ENCODE measurements around the gene SPIRE2. TPM values are rescaled to one million over a fixed set of nuclear protein-coding genes. Genes with fewer than 3 reads are reported as not detected.

The SPIRE2 gene
- total RNA-seq, 2 donors from 2014 or later: 0.90 to 1.8 TPM

DNA sequence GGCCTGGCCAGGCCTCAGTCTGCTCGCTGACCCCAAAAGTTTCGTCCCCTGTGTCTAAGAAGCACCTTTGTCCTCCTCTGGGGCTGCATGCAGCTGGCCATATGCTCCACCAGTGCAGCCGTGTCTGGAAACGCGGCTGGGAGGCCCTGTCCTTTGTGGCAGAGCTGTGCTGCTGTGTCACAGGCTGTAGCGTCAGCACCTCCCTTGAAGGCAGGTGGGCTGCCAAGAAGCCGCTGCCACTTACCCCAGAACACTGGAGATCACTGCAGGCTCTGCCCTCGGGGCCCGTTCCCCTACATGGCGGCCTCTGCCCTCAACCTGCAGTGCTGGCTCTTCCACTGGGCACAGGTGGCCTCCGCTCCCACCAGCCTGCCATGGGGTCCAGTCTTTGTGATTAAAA, 74.7 kb downstream of the SPIRE2 start:
- H3K4me3 ChIP-seq: no peak overlapping the region
- H3K27ac ChIP-seq: no peak overlapping the region
- no peak for DNase-seq (ENCODE audit: low spot score)
- no peaks in the 10 kb centered on the region for H3K9me3 ChIP-seq
- TF ChIP-seq, protein P1, sequence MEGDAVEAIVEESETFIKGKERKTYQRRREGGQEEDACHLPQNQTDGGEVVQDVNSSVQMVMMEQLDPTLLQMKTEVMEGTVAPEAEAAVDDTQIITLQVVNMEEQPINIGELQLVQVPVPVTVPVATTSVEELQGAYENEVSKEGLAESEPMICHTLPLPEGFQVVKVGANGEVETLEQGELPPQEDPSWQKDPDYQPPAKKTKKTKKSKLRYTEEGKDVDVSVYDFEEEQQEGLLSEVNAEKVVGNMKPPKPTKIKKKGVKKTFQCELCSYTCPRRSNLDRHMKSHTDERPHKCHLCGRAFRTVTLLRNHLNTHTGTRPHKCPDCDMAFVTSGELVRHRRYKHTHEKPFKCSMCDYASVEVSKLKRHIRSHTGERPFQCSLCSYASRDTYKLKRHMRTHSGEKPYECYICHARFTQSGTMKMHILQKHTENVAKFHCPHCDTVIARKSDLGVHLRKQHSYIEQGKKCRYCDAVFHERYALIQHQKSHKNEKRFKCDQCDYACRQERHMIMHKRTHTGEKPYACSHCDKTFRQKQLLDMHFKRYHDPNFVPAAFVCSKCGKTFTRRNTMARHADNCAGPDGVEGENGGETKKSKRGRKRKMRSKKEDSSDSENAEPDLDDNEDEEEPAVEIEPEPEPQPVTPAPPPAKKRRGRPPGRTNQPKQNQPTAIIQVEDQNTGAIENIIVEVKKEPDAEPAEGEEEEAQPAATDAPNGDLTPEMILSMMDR (IDR thresholded peaks at IDR 0.05): no peak
- H3K27me3 ChIP-seq: no peaks in the 10 kb centered on the region
- no peaks in the 10 kb centered on the region for H3K4me1 ChIP-seq
- peaks cover 80% of the 10 kb centered on the region for H3K36me3 ChIP-seq

DNA sequence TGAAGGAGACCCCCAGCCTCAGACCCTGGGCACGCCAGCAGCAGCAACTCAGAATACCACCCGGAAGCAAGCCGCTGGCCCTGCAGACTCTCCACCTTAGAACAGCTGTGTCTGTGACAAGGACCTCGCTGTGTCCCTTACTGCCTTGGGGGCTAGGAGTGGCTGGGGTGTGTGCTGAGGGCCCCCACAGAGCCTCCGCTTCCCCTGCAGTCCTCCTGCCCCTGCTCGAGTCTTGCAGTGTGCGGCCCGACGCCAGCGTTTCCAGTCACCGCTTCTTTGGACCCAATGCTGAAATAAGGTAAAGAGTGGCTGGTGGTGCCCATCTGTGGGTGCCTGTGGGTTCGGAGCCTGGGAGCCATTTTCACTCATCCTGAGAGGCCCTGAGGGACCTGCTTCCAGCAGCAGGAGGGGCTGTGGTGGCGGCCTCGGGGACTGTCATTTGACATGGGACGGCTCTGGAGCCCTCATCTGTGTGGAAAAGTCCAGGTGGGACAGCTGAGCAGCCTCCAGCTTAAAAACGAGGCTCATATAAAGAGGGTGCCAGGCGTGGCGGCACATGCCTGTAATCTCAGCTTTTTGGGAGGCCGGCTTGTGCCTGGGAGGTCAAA, 75.7 kb downstream of the SPIRE2 start:
- Histone ChIP-seq H3K4me1 (no peaks in the 10 kb centered on the region), H3K36me3 (peaks cover 78% of the 10 kb centered on the region), H3K4me3 (no peak overlapping the region), H3K27me3 (no peaks in the 10 kb centered on the region), H3K27ac (no peak overlapping the region), H3K9me3 (no peaks in the 10 kb centered on the region)
- no peak for DNase-seq (ENCODE audit: low spot score)
- TF ChIP-seq, protein P1 (IDR thresholded peaks at IDR 0.05): no peak

DNA sequence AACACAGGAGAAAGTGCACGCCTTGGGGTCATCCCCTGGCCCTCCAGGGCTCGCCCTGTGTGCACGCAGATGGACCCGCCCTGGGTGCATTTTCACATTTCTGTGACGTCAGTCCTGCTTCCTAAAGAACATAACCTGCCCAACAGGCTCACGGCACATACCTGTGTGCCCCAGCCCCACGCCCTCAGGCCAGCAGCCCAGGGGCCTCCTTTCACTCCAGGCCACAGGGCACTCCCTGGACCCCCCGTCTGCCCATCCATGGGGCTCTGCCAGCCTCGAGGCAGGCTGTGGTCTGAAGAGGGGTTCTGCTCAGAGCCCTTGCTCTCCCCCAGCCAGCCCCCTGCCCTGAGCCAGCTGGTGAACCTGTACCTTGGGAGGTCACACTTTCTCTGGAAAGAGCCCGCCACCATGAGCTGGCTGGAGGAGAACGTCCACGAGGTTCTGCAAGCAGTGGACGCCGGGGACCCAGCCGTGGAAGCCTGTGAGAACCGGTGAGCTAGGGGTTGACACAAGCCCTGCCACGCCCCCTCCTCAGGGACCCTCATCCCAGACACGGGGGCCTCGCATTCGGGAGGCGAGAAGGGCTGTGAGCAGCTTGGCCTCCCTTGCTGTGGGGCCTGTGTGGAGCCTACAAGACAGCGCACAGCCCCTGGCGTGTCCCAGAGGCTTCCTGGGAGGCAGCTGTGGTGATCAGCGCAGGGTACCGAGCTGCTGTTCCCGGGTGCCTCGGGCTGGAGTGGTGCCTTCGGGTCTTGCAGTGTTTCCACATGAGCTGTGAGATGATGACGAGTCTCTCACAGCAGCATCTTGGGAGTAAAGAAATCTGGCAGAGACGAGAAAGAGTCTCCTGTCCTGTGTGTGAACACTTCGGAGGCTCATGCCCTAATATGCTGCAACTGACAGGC, 76.6 kb downstream of the SPIRE2 start:
- no peak for DNase-seq (ENCODE audit: low spot score)
- H3K27me3 ChIP-seq: no peaks in the 10 kb centered on the region
- TF ChIP-seq, protein P1 (IDR thresholded peaks at IDR 0.05): no peak

DNA sequence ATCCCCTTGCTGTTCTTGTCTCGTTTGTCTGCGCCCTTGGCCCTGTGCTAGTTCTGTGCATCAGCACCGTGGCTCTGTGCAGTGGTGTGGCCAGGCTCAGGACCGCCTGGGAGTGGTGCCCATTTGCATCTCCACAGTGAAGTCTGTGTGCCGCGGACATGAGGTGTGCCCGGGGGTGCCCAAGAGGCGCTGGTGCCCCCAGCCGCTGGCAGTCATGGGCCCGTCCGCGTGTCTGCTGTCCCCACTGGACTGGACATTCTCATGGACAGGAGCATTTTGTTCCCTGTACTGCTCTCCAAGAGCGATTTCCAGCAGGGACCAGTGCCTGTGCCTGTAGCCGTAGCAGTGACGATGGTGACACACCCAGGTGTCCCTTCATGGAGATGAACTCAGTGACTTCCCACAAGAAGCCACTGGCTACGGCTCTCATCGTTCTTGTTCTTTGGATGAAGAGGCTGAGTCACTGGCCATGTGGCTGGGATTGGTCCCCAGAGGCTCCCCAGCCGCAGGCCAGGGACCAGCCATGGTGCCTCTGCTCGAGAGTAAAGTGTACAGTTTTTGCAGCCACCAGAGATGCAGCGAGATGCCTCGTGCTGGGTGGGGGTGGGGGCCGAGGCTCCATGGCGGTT, 77.3 kb downstream of the SPIRE2 start:
- Histone ChIP-seq H3K4me1 (peaks cover 0 to 11% of the 10 kb centered on the region in 2 donors), H3K9me3 (no peaks in the 10 kb centered on the region), H3K27me3 (no peaks in the 10 kb centered on the region), H3K4me3 (no peak overlapping the region), H3K27ac (no peak overlapping the region), H3K36me3 (peaks cover 72% of the 10 kb centered on the region)
- no peak for DNase-seq (ENCODE audit: low spot score)
- TF ChIP-seq, protein P1 (IDR thresholded peaks at IDR 0.05): no peak

More for the DNA sequence above, 76.6 kb downstream of the SPIRE2 start:
- Histone ChIP-seq H3K27ac (no peak overlapping the region), H3K4me3 (no peak overlapping the region), H3K9me3 (no peaks in the 10 kb centered on the region), H3K4me1 (peaks cover 0 to 3% of the 10 kb centered on the region in 2 donors), H3K36me3 (peaks cover 75% of the 10 kb centered on the region)

DNA sequence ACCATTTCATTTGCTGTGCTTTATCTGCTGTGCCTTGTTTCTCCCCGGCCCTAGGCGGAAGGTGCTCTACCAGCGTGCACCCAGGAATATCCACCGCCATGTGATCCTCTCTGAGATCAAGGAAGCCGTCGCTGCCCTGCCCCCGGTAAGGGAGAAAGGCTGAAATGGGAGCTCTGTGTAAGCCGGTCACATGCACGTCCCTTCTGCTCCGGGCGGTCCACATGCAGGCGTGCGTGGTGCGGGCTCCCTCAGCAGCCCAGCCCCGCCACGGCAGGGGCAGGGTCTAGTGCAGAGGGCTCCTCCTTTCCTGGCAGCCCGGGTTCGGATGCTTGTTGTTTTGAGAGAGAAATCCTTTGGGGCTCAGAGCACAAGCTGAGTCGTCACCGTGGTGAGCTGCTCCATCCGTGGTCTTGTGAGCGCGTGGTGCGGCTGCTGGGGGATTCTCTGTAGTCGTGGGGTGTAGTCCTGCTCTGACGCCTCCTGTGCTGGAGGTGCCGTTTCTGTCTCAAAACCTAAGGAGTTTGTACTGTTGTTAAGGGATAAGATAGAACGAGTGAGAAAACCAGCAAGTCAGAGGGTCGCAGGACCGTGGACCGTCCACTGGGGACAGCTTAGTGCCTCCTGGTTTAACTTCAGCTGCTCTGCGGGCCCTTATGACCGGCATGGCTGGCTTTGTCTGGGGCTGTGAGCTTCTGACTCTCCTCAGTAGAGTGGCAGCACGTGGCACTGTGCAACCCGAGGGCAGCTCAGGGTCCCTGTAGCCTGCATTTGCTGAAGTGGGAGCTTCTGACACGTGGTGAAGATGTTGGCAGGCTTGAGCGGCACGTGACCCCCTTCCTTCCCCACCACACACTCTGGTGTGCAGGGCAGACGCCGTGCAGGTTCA, 78.1 kb downstream of the SPIRE2 start:
- H3K27me3 ChIP-seq: no peaks in the 10 kb centered on the region
- H3K36me3 ChIP-seq: peaks cover 73% of the 10 kb centered on the region
- DNase-seq (ENCODE audit: low spot score): no peak

More for the DNA sequence above, 78.1 kb downstream of the SPIRE2 start:
- TF ChIP-seq, protein P1 (IDR thresholded peaks at IDR 0.05): no peak
- H3K9me3 ChIP-seq: no peaks in the 10 kb centered on the region
- peaks cover 0 to 13% of the 10 kb centered on the region in 2 donors for H3K4me1 ChIP-seq
- H3K4me3 ChIP-seq: no peak overlapping the region
- H3K27ac ChIP-seq: no peak overlapping the region

All from right atrium auricular region (tissue), 2 donors.